Dendritic cell treated with granulocyte-macrophage colony-stimulating factor and Interleukin-4, amounts not matched to agents 40 ng/mL and 50 ng/mL, for 4 days (primary cell): ENCODE measurements around the gene FSIP1.

ENCODE experiments used
- H3K27ac Mint-ChIP-seq: one replicate; pipeline ENCODE4 v1.8.0; 2022; ENCODE audit warnings: mild to moderate bottlenecking, mixed read lengths
- H3K27me3 Mint-ChIP-seq: one replicate; pipeline ENCODE4 v1.8.0; 2022; ENCODE audit warnings: mild to moderate bottlenecking, mixed read lengths
- H3K36me3 Mint-ChIP-seq: one replicate; pipeline ENCODE4 v1.8.0; 2022; ENCODE audit warnings: low read depth, mixed read lengths
- H3K4me1 Mint-ChIP-seq: one replicate; pipeline ENCODE4 v1.8.0; 2022; ENCODE audit warnings: low read depth, mixed read lengths
- H3K4me3 Mint-ChIP-seq: one replicate; pipeline ENCODE4 v1.8.0; 2022; ENCODE audit warnings: mild to moderate bottlenecking, moderate library complexity, mixed read lengths
- H3K9me3 Mint-ChIP-seq: one replicate; pipeline ENCODE4 v1.8.0; 2022; ENCODE audit warnings: mixed read lengths
- intact Hi-C: fragments of 100-400 bp; cut with micrococcal nuclease; formaldehyde crosslinking; loops from one replicate; pipeline ENCODE4 v1.15.0; 2022

The FSIP1 gene

GRCh38 chr15:39583596-39584265 is 198.9 kb downstream of the FSIP1 start:
- Mint-ChIP-seq H3K4me3 (no peak overlapping the region), H3K4me1 (peaks cover 23% of the 10 kb centered on the region), H3K36me3 (peaks cover under 1% of the 10 kb centered on the region), H3K27ac (no peak overlapping the region), H3K9me3 (no peaks in the 10 kb centered on the region), H3K27me3 (peaks cover 38% of the 10 kb centered on the region)
- intact Hi-C loops, result loop anchor here (5.0 kb wide), 2 partner anchors 174 to 456 kb away; no protein-coding TSS in a partner anchor

GRCh38 chr15:39582977-39583595 is 199.6 kb downstream of the FSIP1 start:
- Mint-ChIP-seq H3K27me3 (peaks cover 38% of the 10 kb centered on the region), H3K4me1 (peaks cover 23% of the 10 kb centered on the region), H3K36me3 (no peaks in the 10 kb centered on the region), H3K9me3 (no peaks in the 10 kb centered on the region), H3K27ac (no peak overlapping the region), H3K4me3 (no peak overlapping the region)
- intact Hi-C loops, result loop anchor here (5.0 kb wide), 2 partner anchors 174 to 456 kb away; no protein-coding TSS in a partner anchor

- Mint-ChIP-seq H3K9me3 (no peaks in the 10 kb centered on the region), H3K4me3 (no peak overlapping the region), H3K4me1 (peaks cover 23% of the 10 kb centered on the region), H3K27me3 (peaks cover 38% of the 10 kb centered on the region), H3K27ac (no peak overlapping the region), H3K36me3 (no peaks in the 10 kb centered on the region)
- intact Hi-C loops, result loop anchor here (5.0 kb wide), 2 partner anchors 175 to 455 kb away; no protein-coding TSS in a partner anchor
Measured at GRCh38 chr15:39582286-39582976, 200.2 kb downstream of the FSIP1 start.

GRCh38 chr15:39581793-39582285 is 200.8 kb downstream of the FSIP1 start:
- H3K4me1 Mint-ChIP-seq, result peaks cover 23% of the 10 kb centered on the region
- peak overlapping the region; percentile 72 for H3K4me3 Mint-ChIP-seq
- intact Hi-C loops, result loop anchor here (2.0 to 5.0 kb wide), 3 partner anchors 175 to 765 kb away; no protein-coding TSS in a partner anchor
- no peaks in the 10 kb centered on the region for H3K9me3 Mint-ChIP-seq
- H3K36me3 Mint-ChIP-seq, result no peaks in the 10 kb centered on the region
- peaks cover 40% of the 10 kb centered on the region for H3K27me3 Mint-ChIP-seq
- H3K27ac Mint-ChIP-seq, result no peak overlapping the region

- H3K36me3 Mint-ChIP-seq, result no peaks in the 10 kb centered on the region
- peaks cover 43% of the 10 kb centered on the region for H3K27me3 Mint-ChIP-seq
- peaks cover 23% of the 10 kb centered on the region for H3K4me1 Mint-ChIP-seq
- peak overlapping the region; percentile 72 for H3K4me3 Mint-ChIP-seq
- intact Hi-C loops, result loop anchor here (2.0 to 5.0 kb wide), 3 partner anchors 176 to 765 kb away; no protein-coding TSS in a partner anchor
- H3K27ac Mint-ChIP-seq, result no peak overlapping the region
- H3K9me3 Mint-ChIP-seq, result no peaks in the 10 kb centered on the region
Measured at GRCh38 chr15:39581242-39581792, 201.3 kb downstream of the FSIP1 start.

GRCh38 chr15:39580485-39581241 is 202.0 kb downstream of the FSIP1 start, which contains the start of gene THBS1:
THBS1 (plus strand) TSS chr15:39581079; CDS start chr15:39581858, 779 bp downstream.
- peaks cover 23% of the 10 kb centered on the region for H3K4me1 Mint-ChIP-seq
- no peaks in the 10 kb centered on the region for H3K36me3 Mint-ChIP-seq
- intact Hi-C loops, result loop anchor here (1.0 to 5.0 kb wide), 6 partner anchors 177 to 764 kb away; no protein-coding TSS in a partner anchor
- H3K9me3 Mint-ChIP-seq, result no peaks in the 10 kb centered on the region
- no peak within 1 kb of the TSS for H3K27ac Mint-ChIP-seq
- peak within 1 kb of the TSS; percentile 72 for H3K4me3 Mint-ChIP-seq
- H3K27me3 Mint-ChIP-seq, result peaks cover 44% of the 10 kb centered on the region

- no peaks in the 10 kb centered on the region for H3K36me3 Mint-ChIP-seq
- H3K4me1 Mint-ChIP-seq, result peaks cover 23% of the 10 kb centered on the region
- peak overlapping the region; percentile 72 for H3K4me3 Mint-ChIP-seq
- peaks cover 43% of the 10 kb centered on the region for H3K27me3 Mint-ChIP-seq
- intact Hi-C loops, result loop anchor here (1.0 to 5.0 kb wide), 6 partner anchors 177 to 763 kb away; no protein-coding TSS in a partner anchor
- no peak overlapping the region for H3K27ac Mint-ChIP-seq
- no peaks in the 10 kb centered on the region for H3K9me3 Mint-ChIP-seq
Measured at GRCh38 chr15:39580117-39580484, 202.5 kb downstream of the FSIP1 start.

GRCh38 chr15:39579487-39580116 is 203.0 kb downstream of the FSIP1 start:
- Mint-ChIP-seq H3K9me3 (no peaks in the 10 kb centered on the region), H3K4me3 (peak overlapping the region; percentile 49), H3K36me3 (no peaks in the 10 kb centered on the region), H3K4me1 (peaks cover 23% of the 10 kb centered on the region), H3K27me3 (peaks cover 43% of the 10 kb centered on the region), H3K27ac (no peak overlapping the region)
- intact Hi-C loops, result loop anchor here (1.0 to 5.0 kb wide), 7 partner anchors 178 to 872 kb away; no protein-coding TSS in a partner anchor

- no peak overlapping the region for H3K27ac Mint-ChIP-seq
- intact Hi-C loops, result loop anchor here (5.0 kb wide), 1 partner anchor 872 kb away; no protein-coding TSS in a partner anchor
- H3K27me3 Mint-ChIP-seq, result peaks cover 42% of the 10 kb centered on the region
- H3K36me3 Mint-ChIP-seq, result no peaks in the 10 kb centered on the region
- no peak overlapping the region for H3K4me3 Mint-ChIP-seq
- H3K4me1 Mint-ChIP-seq, result peaks cover 23% of the 10 kb centered on the region
- H3K9me3 Mint-ChIP-seq, result no peaks in the 10 kb centered on the region
Measured at GRCh38 chr15:39578851-39579486, 203.7 kb downstream of the FSIP1 start.

GRCh38 chr15:39575180-39575579 is 207.5 kb downstream of the FSIP1 start:
- Mint-ChIP-seq H3K27ac (no peak overlapping the region), H3K36me3 (no peaks in the 10 kb centered on the region), H3K9me3 (no peaks in the 10 kb centered on the region), H3K4me3 (no peak overlapping the region), H3K27me3 (peaks cover 21% of the 10 kb centered on the region), H3K4me1 (peaks cover 13% of the 10 kb centered on the region)
- intact Hi-C loops, result loop anchor here (5.0 kb wide), 1 partner anchor 868 kb away; no protein-coding TSS in a partner anchor

- intact Hi-C loops, result no loop called here
- no peak overlapping the region for H3K4me3 Mint-ChIP-seq
- no peaks in the 10 kb centered on the region for H3K9me3 Mint-ChIP-seq
- peaks cover 22% of the 10 kb centered on the region for H3K27me3 Mint-ChIP-seq
- peaks cover 7% of the 10 kb centered on the region for H3K4me1 Mint-ChIP-seq
- H3K36me3 Mint-ChIP-seq, result no peaks in the 10 kb centered on the region
- no peak overlapping the region for H3K27ac Mint-ChIP-seq
Measured at GRCh38 chr15:39574427-39574826, 208.2 kb downstream of the FSIP1 start.

GRCh38 chr15:39573844-39574243 is 208.8 kb downstream of the FSIP1 start:
- Mint-ChIP-seq H3K9me3 (no peaks in the 10 kb centered on the region), H3K4me1 (peaks cover 7% of the 10 kb centered on the region), H3K36me3 (no peaks in the 10 kb centered on the region), H3K27ac (no peak overlapping the region), H3K27me3 (peaks cover 19% of the 10 kb centered on the region), H3K4me3 (no peak overlapping the region)
- intact Hi-C loops, result no loop called here
